HG03378 (cell line): ENCODE results near the gene ENTHD1.

Experiments used
- ATAC-seq: cut with Tn5 transposase; IDR thresholded peaks from one replicate; pipeline ENCODE4 v1.9.1; 2021; ENCODE audit warnings: mild to moderate bottlenecking, moderate library complexity; ENCODE audit not compliant: unreplicated experiment

The ENTHD1 gene

GRCh38 chr22:39893526-39893925 lies at the start of gene ENTHD1:
ENTHD1 (minus strand) TSS chr22:39893760; CDS start chr22:39887748, 6,012 bp downstream.
- ATAC-seq = no peak

- ATAC-seq = no peak
These were observed 49.8 kb upstream of the ENTHD1 start for GRCh38 chr22:39943337-39943736.

- ATAC-seq = no peak
These were observed 49.1 kb upstream of the ENTHD1 start for GRCh38 chr22:39942439-39943230.

GRCh38 chr22:39941601-39942000 lies 48.0 kb upstream of the ENTHD1 start:
- ATAC-seq = no peak

GRCh38 chr22:39940757-39941305 lies 47.3 kb upstream of the ENTHD1 start:
- ATAC-seq = no peak

- no peak for ATAC-seq
These were observed 46.3 kb upstream of the ENTHD1 start for GRCh38 chr22:39939830-39940229.

- ATAC-seq = no peak
These were observed 45.0 kb upstream of the ENTHD1 start for GRCh38 chr22:39938509-39939111.

GRCh38 chr22:39937906-39938305 lies 44.3 kb upstream of the ENTHD1 start:
- no peak for ATAC-seq

GRCh38 chr22:39936523-39937145 lies 43.1 kb upstream of the ENTHD1 start:
- no peak for ATAC-seq

- ATAC-seq = no peak
These were observed 42.1 kb upstream of the ENTHD1 start for GRCh38 chr22:39935612-39936011.

GRCh38 chr22:39935116-39935515 lies 41.6 kb upstream of the ENTHD1 start:
- ATAC-seq = no peak

GRCh38 chr22:39933741-39934140 lies 40.2 kb upstream of the ENTHD1 start:
- no peak for ATAC-seq

GRCh38 chr22:39932918-39933649 lies 39.5 kb upstream of the ENTHD1 start:
- no peak for ATAC-seq

GRCh38 chr22:39932166-39932565 lies 38.6 kb upstream of the ENTHD1 start:
- ATAC-seq = no peak

GRCh38 chr22:39931251-39931650 lies 37.7 kb upstream of the ENTHD1 start:
- ATAC-seq = no peak

GRCh38 chr22:39928536-39929520 lies 35.3 kb upstream of the ENTHD1 start:
- ATAC-seq = no peak

- ATAC-seq = no peak
These were observed 34.0 kb upstream of the ENTHD1 start for GRCh38 chr22:39927544-39927943.

GRCh38 chr22:39926753-39927152 lies 33.2 kb upstream of the ENTHD1 start:
- no peak for ATAC-seq

GRCh38 chr22:39925909-39926679 lies 32.5 kb upstream of the ENTHD1 start:
- no peak for ATAC-seq
